K562 (cell line): ENCODE data around the gene LAMTOR4. TPM values are rescaled to one million over a fixed set of nuclear protein-coding genes. Genes with fewer than 3 reads are reported as not detected.

Experiments
- BCLAF1 ChIP-seq, 2 experiments: fragments of 450-650 bp in 1 of 2; IDR thresholded peaks; 2 replicates each; pipeline ENCODE4 v1.6.1; 2011 to 2017; ENCODE audit warnings: low read depth in 2 of 2, antibody characterized with exemption in 1 of 2, borderline replicate concordance in 1 of 2, low read length in 1 of 2, mild to moderate bottlenecking in 1 of 2, mixed read lengths in 1 of 2; ENCODE audit not compliant: control insufficient read depth in 1 of 2
- CEBPZ ChIP-seq: fragments of 150-350 bp; IDR thresholded peaks from 2 replicates; pipeline ENCODE4 v1.6.1; 2014; ENCODE audit warnings: low read depth, mild to moderate bottlenecking, low read length, borderline replicate concordance
- ELK3 ChIP-seq: fragments of 450-650 bp; formaldehyde crosslinking; IDR thresholded peaks from 2 replicates; pipeline ENCODE4 v1.4.0; 2020; ENCODE audit warnings: mild to moderate bottlenecking
- ESRRA ChIP-seq: fragments of 450-650 bp; IDR thresholded peaks from 2 replicates; pipeline ENCODE4 v1.6.1; 2014; ENCODE audit warnings: low read depth, mild to moderate bottlenecking, moderate library complexity, borderline replicate concordance
- HNRNPLL ChIP-seq: fragments of 200-400 bp; formaldehyde crosslinking; IDR thresholded peaks from 2 replicates; pipeline ENCODE4 v1.6.1; 2017; ENCODE audit warnings: low read length, low read depth, mild to moderate bottlenecking; ENCODE audit not compliant: poor library complexity, severe bottlenecking
- MEIS2 ChIP-seq: fragments of 450-650 bp; IDR thresholded peaks from 2 replicates; pipeline ENCODE4 v1.6.1; 2014; ENCODE audit warnings: mild to moderate bottlenecking; ENCODE audit not compliant: partially characterized antibody
- NR1H2 ChIP-seq: sonication (generic); formaldehyde crosslinking; IDR thresholded peaks from 2 replicates; pipeline ENCODE4 v1.4.0; 2020; ENCODE audit warnings: mild to moderate bottlenecking, missing genetic modification reagents
- THRB ChIP-seq: fragments of 450-650 bp; formaldehyde crosslinking; conservative IDR thresholded peaks from 2 replicates; pipeline ENCODE4 v1.4.0; 2022; ENCODE audit warnings: mild to moderate bottlenecking, missing genetic modification characterization
- TRIM25 ChIP-seq: fragments of 450-650 bp; IDR thresholded peaks from 2 replicates; pipeline ENCODE4 v1.7.0; 2016; ENCODE audit warnings: borderline replicate concordance
- ZBTB5 ChIP-seq: fragments of 450-650 bp; IDR thresholded peaks from 2 replicates; pipeline ENCODE4 v1.6.1; 2017; ENCODE audit warnings: antibody characterized with exemption
- ZNF644 ChIP-seq: fragments of 200-800 bp; sonication (Bioruptor generic); IDR thresholded peaks from 2 replicates; pipeline ENCODE4 v1.6.1; 2016; ENCODE audit warnings: low read depth, missing genetic modification characterization, missing compliant biosample characterization
- ZNF764 ChIP-seq: fragments of 250-450 bp; sonication (Bioruptor Pico); IDR thresholded peaks from 2 replicates; pipeline ENCODE4 v1.4.0; 2020; ENCODE audit warnings: low read depth, mild to moderate bottlenecking, moderate library complexity
- polyA plus RNA-seq, 8 experiments: library from polyadenylated mRNA; depleted of rRNA in 4 of 8; stranded (reverse) in 5 of 8; unstranded in 3 of 8; fragments of >200 nt; fragmentation: Nextera tagmentation in 2 of 8; fragmentation: Illumina TruSeq in 1 of 8; extraction: Ambion mirVana in 2 of 8; extraction: Trizol in 1 of 8; gene quantifications; 2 replicates each; pipeline versions ENCODE4 v1.2.1 to v1.2.3, GENCODE V29; 2011 to 2014; ENCODE audit warnings: inconsistent platforms in 1 of 8, missing spikeins in 1 of 8
- total RNA-seq, 7 experiments: library from RNA; depleted of rRNA in 6 of 7; stranded (reverse); fragments of >200 nt in 6 of 7; fragmentation: Illumina TruSeq in 2 of 7; extraction: Trizol in 2 of 7; gene quantifications; 2 replicates each; pipeline versions ENCODE4 v1.2.1 to v1.2.3, GENCODE V29; 2011 to 2021; ENCODE audit warnings: low replicate concordance in 1 of 7

The LAMTOR4 gene
- total and polyA plus RNA-seq, 9 of the 15 experiments (the other 6 are each of a cell fraction or from before 2014, with no cell fraction given), result 79.6 to 314 (median 195) TPM

GRCh38 chr7:100148559-100149328 is at the start of gene LAMTOR4 (continued):
- TF ChIP-seq ZBTB5 (no peak; the same call in 1 of the 2 replicates), MEIS2 (peak; percentile 67), NR1H2 (CRISPR knock-in tag) (no peak), ESRRA (peak; percentile 30; the same call in 1 of the 2 replicates), HNRNPLL (peak; percentile 63), CEBPZ (peak; percentile 83), ZNF644 (tag) (no peak), ELK3 (CRISPR knock-in tag) (no peak), TRIM25 (peak; percentile 89; the same call in 1 of the 2 replicates), BCLAF1 (IDR thresholded peaks at IDR 0.05; ENCODE audit: borderline replicate concordance in 1 of 2, control insufficient read depth in 1 of 2, low read depth in 2 of 2, low read length in 1 of 2) (no peak), THRB (peak; percentile 75; the same call in 1 of the 2 replicates), ZNF764 (CRISPR knock-in tag) (no peak)
